SK-N-SH (cell line): ENCODE results near the gene TDRD1.

Experiments used
- CHD2 ChIP-seq: fragments of 150-350 bp; IDR thresholded peaks from 2 replicates; pipeline ENCODE4 v1.6.1; 2018; ENCODE audit warnings: low read length; ENCODE audit not compliant: partially characterized antibody
- CTCF ChIP-seq: fragments of 200-600 bp; sonication (generic); IDR thresholded peaks from 2 replicates; pipeline ENCODE4 v1.6.1; 2017; ENCODE audit warnings: antibody characterized with exemption, mild to moderate bottlenecking, moderate library complexity
- EZH2phosphoT487 ChIP-seq: fragments of 200-600 bp; sonication (generic); IDR thresholded peaks from 2 replicates; pipeline ENCODE4 v1.6.1; 2017; ENCODE audit warnings: low read depth, mixed run types, mild to moderate bottlenecking, antibody characterized with exemption, moderate library complexity, borderline replicate concordance
- GABPA ChIP-seq: IDR thresholded peaks from 2 replicates; pipeline ENCODE4 v1.4.0; 2012; ENCODE audit warnings: low read depth, mild to moderate bottlenecking
- NRF1 ChIP-seq: IDR thresholded peaks from 2 replicates; pipeline ENCODE4 v1.6.1; 2012; ENCODE audit warnings: low read depth, mild to moderate bottlenecking, low read length
- POLR2AphosphoS5 ChIP-seq: IDR thresholded peaks from 2 replicates; pipeline ENCODE4 v1.6.1; 2012; ENCODE audit warnings: low read depth, low read length
- RAD21 ChIP-seq: IDR thresholded peaks from 2 replicates; pipeline ENCODE4 v1.6.1; 2012; ENCODE audit warnings: mild to moderate bottlenecking, low read length
- TCF12 ChIP-seq: IDR thresholded peaks from 2 replicates; pipeline ENCODE4 v1.4.0; 2012

GRCh38 chr10:114163062-114163461, 16.1 kb upstream of the TDRD1 start:
- TF ChIP-seq CTCF (no peak), RAD21 (no peak), CHD2 (no peak), POLR2AphosphoS5 (no peak), GABPA (no peak), EZH2phosphoT487 (no peak), TCF12 (no peak), NRF1 (no peak)
